SK-N-SH treated with all-trans-retinoic acid at 6 μM for 48 hours (cell line): Measurements from ENCODE around the gene C14orf93.

Source experiments
- ATAC-seq: fragments of 200-7000 bp; cut with Tn5 transposase; 3 replicates; pipeline ENCODE4 v1.9.1; 2020; ENCODE audit warnings: mild to moderate bottlenecking, moderate library complexity
- ARNTL ChIP-seq: fragments of 450-650 bp; formaldehyde crosslinking; IDR thresholded peaks from 2 replicates; pipeline ENCODE4 v1.5.0; 2020; ENCODE audit warnings: low read depth, mild to moderate bottlenecking, moderate library complexity, borderline replicate concordance
- BACH2 ChIP-seq: fragments of 250-450 bp; sonication (Bioruptor Pico); IDR thresholded peaks from 2 replicates; pipeline ENCODE4 v1.9.0; 2021; ENCODE audit warnings: mild to moderate bottlenecking, borderline replicate concordance
- CSDC2 ChIP-seq: fragments of 250-450 bp; sonication (Bioruptor Pico); IDR thresholded peaks from 2 replicates; pipeline ENCODE4 v1.5.0; 2020; ENCODE audit warnings: mild to moderate bottlenecking, moderate library complexity
- ESRRG ChIP-seq: fragments of 250-450 bp; sonication (Bioruptor Pico); IDR thresholded peaks from 2 replicates; pipeline ENCODE4 v1.6.1; 2021; ENCODE audit warnings: mild to moderate bottlenecking
- GLIS3 ChIP-seq: fragments of 250-450 bp; sonication (Bioruptor Pico); IDR thresholded peaks from 2 replicates; pipeline ENCODE4 v1.5.0; 2020; ENCODE audit warnings: mild to moderate bottlenecking, moderate library complexity
- ISL1 ChIP-seq: fragments of 250-450 bp; sonication (Bioruptor Pico); IDR thresholded peaks from 2 replicates; pipeline ENCODE4 v2.1.2; 2022; ENCODE audit warnings: mild to moderate bottlenecking, moderate library complexity
- PPARA ChIP-seq: fragments of 250-450 bp; sonication (Bioruptor Pico); IDR thresholded peaks from 2 replicates; pipeline ENCODE4 v1.5.0; 2020; ENCODE audit warnings: mild to moderate bottlenecking, borderline replicate concordance
- RARB ChIP-seq: fragments of 250-450 bp; sonication (Bioruptor Pico); IDR thresholded peaks from 2 replicates; pipeline ENCODE4 v1.8.0; 2021; ENCODE audit warnings: mild to moderate bottlenecking, moderate library complexity
- TCF4 ChIP-seq: fragments of 250-450 bp; sonication (Bioruptor Pico); IDR thresholded peaks from 2 replicates; pipeline ENCODE4 v1.8.0; 2021; ENCODE audit warnings: mild to moderate bottlenecking, moderate library complexity, borderline replicate concordance
- TOX ChIP-seq: fragments of 250-450 bp; sonication (Bioruptor Pico); IDR thresholded peaks from 2 replicates; pipeline ENCODE4 v1.8.0; 2021; ENCODE audit warnings: mild to moderate bottlenecking, moderate library complexity, borderline replicate concordance
- ZC3H10 ChIP-seq: fragments of 250-450 bp; sonication (Bioruptor Pico); IDR thresholded peaks from 2 replicates; pipeline ENCODE4 v1.5.1; 2021; ENCODE audit warnings: mild to moderate bottlenecking, moderate library complexity
- ZFP3 ChIP-seq: fragments of 250-450 bp; sonication (Bioruptor Pico); IDR thresholded peaks from 2 replicates; pipeline ENCODE4 v1.5.0; 2020; ENCODE audit warnings: mild to moderate bottlenecking, moderate library complexity
- ZFP30 ChIP-seq: fragments of 450-650 bp; formaldehyde crosslinking; IDR thresholded peaks from 2 replicates; pipeline ENCODE4 v1.5.0; 2022; ENCODE audit warnings: mild to moderate bottlenecking, moderate library complexity
- ZNF70 ChIP-seq: fragments of 450-650 bp; formaldehyde crosslinking; IDR thresholded peaks from 2 replicates; pipeline ENCODE4 v1.5.0; 2020; ENCODE audit warnings: mild to moderate bottlenecking, moderate library complexity
- ZNF8 ChIP-seq: fragments of 450-650 bp; formaldehyde crosslinking; IDR thresholded peaks from 2 replicates; pipeline ENCODE4 v1.5.0; 2020; ENCODE audit warnings: mild to moderate bottlenecking, moderate library complexity
- TF ChIP-seq, protein P1 (sequence below): fragments of 250-450 bp; sonication (Bioruptor Pico); IDR thresholded peaks from 2 replicates; pipeline ENCODE4 v1.8.0; 2021; ENCODE audit warnings: low read depth, mild to moderate bottlenecking, moderate library complexity, borderline replicate concordance
- TF ChIP-seq, protein P2 (sequence below): fragments of 250-450 bp; sonication (Bioruptor Pico); IDR thresholded peaks from 2 replicates; pipeline ENCODE4 v1.8.0; 2020; ENCODE audit warnings: mild to moderate bottlenecking, moderate library complexity, borderline replicate concordance
- TF ChIP-seq, protein P3 (sequence below): fragments of 250-450 bp; sonication (Bioruptor Pico); IDR thresholded peaks from 2 replicates; pipeline ENCODE4 v1.5.1; 2021; ENCODE audit warnings: mild to moderate bottlenecking, moderate library complexity
- TF ChIP-seq, protein P4 (sequence below): fragments of 250-450 bp; sonication (Bioruptor Pico); IDR thresholded peaks from 2 replicates; pipeline ENCODE4 v1.5.0; 2020; ENCODE audit warnings: mild to moderate bottlenecking, moderate library complexity
- TF ChIP-seq, protein P5 (sequence below): fragments of 250-450 bp; sonication (Bioruptor Pico); IDR thresholded peaks from 2 replicates; pipeline ENCODE4 v1.5.1; 2020; ENCODE audit warnings: low read depth, mild to moderate bottlenecking, moderate library complexity

Gene C14orf93

DNA sequence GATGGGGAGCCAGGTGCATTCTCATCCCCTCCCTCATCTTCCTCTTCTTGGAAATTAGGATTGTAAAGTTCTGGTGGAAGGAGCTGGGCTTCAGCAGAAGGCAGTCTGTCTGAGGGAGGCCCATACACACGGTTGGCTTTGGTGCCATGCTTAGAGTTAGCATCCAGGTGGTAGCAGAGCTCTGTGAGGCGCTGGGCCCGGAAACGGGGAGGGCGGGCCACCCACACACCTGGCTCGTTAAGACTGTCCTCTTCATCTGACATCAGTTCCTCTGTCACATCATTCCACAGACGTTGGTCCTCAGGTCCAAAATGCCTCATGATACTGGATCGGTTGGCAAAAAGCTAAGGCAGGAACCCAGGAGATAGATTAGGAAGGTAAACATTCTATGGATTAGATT, 22.7 kb downstream of the C14orf93 start:
- no peak for ATAC-seq
- TF ChIP-seq ZFP3 (CRISPR knock-in tag) (no peak), RARB (CRISPR knock-in tag) (no peak), PPARA (no peak), ZC3H10 (CRISPR knock-in tag) (no peak), ZNF70 (CRISPR knock-in tag) (no peak), ZNF8 (no peak), ISL1 (CRISPR knock-in tag) (no peak), CSDC2 (CRISPR knock-in tag) (no peak)
- TF ChIP-seq, protein P1, sequence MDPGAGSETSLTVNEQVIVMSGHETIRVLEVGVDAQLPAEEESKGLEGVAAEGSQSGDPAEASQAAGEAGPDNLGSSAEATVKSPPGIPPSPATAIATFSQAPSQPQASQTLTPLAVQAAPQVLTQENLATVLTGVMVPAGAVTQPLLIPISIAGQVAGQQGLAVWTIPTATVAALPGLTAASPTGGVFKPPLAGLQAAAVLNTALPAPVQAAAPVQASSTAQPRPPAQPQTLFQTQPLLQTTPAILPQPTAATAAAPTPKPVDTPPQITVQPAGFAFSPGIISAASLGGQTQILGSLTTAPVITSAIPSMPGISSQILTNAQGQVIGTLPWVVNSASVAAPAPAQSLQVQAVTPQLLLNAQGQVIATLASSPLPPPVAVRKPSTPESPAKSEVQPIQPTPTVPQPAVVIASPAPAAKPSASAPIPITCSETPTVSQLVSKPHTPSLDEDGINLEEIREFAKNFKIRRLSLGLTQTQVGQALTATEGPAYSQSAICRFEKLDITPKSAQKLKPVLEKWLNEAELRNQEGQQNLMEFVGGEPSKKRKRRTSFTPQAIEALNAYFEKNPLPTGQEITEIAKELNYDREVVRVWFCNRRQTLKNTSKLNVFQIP (CRISPR knock-in tag) = no peak

DNA sequence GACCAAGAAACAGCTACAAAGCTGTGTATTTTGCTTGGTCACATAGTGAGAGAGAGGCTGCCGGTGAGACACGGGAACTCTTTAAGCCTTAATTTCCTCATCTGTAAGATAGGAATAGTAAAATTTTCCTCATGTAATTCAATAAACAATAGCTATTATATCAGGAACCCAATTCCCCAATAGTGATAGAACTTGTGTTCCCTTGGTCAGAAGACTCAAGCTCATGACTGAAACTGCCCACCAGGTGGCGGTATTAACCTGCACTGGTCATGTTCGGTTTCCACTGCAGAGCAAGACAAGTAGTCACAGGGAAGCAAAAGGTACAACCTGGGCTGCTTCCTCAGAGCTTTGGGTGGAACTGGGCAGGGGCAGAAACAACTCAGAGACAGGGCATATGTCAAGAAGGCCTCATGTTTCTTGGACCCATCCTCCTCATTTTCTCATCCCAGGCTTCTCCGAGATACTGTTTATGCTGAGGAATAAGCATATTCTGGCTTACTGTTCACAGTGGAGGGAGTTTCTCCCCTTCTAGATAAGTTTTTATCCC, 23.4 kb downstream of the C14orf93 start:
- ATAC-seq = peak; percentile 62
- TF ChIP-seq, protein P2, sequence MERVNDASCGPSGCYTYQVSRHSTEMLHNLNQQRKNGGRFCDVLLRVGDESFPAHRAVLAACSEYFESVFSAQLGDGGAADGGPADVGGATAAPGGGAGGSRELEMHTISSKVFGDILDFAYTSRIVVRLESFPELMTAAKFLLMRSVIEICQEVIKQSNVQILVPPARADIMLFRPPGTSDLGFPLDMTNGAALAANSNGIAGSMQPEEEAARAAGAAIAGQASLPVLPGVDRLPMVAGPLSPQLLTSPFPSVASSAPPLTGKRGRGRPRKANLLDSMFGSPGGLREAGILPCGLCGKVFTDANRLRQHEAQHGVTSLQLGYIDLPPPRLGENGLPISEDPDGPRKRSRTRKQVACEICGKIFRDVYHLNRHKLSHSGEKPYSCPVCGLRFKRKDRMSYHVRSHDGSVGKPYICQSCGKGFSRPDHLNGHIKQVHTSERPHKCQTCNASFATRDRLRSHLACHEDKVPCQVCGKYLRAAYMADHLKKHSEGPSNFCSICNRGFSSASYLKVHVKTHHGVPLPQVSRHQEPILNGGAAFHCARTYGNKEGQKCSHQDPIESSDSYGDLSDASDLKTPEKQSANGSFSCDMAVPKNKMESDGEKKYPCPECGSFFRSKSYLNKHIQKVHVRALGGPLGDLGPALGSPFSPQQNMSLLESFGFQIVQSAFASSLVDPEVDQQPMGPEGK (CRISPR knock-in tag) = no peak
- TF ChIP-seq ZNF8 = no peak
- TF ChIP-seq BACH2 (CRISPR knock-in tag) = no peak
- no peak for TF ChIP-seq RARB (CRISPR knock-in tag)
- TF ChIP-seq, protein P3, sequence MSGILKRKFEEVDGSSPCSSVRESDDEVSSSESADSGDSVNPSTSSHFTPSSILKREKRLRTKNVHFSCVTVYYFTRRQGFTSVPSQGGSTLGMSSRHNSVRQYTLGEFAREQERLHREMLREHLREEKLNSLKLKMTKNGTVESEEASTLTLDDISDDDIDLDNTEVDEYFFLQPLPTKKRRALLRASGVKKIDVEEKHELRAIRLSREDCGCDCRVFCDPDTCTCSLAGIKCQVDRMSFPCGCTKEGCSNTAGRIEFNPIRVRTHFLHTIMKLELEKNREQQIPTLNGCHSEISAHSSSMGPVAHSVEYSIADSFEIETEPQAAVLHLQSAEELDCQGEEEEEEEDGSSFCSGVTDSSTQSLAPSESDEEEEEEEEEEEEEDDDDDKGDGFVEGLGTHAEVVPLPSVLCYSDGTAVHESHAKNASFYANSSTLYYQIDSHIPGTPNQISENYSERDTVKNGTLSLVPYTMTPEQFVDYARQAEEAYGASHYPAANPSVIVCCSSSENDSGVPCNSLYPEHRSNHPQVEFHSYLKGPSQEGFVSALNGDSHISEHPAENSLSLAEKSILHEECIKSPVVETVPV = no peak
- TF ChIP-seq, protein P4, sequence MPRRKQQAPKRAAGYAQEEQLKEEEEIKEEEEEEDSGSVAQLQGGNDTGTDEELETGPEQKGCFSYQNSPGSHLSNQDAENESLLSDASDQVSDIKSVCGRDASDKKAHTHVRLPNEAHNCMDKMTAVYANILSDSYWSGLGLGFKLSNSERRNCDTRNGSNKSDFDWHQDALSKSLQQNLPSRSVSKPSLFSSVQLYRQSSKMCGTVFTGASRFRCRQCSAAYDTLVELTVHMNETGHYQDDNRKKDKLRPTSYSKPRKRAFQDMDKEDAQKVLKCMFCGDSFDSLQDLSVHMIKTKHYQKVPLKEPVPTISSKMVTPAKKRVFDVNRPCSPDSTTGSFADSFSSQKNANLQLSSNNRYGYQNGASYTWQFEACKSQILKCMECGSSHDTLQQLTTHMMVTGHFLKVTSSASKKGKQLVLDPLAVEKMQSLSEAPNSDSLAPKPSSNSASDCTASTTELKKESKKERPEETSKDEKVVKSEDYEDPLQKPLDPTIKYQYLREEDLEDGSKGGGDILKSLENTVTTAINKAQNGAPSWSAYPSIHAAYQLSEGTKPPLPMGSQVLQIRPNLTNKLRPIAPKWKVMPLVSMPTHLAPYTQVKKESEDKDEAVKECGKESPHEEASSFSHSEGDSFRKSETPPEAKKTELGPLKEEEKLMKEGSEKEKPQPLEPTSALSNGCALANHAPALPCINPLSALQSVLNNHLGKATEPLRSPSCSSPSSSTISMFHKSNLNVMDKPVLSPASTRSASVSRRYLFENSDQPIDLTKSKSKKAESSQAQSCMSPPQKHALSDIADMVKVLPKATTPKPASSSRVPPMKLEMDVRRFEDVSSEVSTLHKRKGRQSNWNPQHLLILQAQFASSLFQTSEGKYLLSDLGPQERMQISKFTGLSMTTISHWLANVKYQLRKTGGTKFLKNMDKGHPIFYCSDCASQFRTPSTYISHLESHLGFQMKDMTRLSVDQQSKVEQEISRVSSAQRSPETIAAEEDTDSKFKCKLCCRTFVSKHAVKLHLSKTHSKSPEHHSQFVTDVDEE = no peak
- no peak for TF ChIP-seq ZFP3 (CRISPR knock-in tag)
- TF ChIP-seq TCF4 (CRISPR knock-in tag) = no peak
- TF ChIP-seq ESRRG (CRISPR knock-in tag) = no peak
- TF ChIP-seq, all 23 proteins: peak for 0

DNA sequence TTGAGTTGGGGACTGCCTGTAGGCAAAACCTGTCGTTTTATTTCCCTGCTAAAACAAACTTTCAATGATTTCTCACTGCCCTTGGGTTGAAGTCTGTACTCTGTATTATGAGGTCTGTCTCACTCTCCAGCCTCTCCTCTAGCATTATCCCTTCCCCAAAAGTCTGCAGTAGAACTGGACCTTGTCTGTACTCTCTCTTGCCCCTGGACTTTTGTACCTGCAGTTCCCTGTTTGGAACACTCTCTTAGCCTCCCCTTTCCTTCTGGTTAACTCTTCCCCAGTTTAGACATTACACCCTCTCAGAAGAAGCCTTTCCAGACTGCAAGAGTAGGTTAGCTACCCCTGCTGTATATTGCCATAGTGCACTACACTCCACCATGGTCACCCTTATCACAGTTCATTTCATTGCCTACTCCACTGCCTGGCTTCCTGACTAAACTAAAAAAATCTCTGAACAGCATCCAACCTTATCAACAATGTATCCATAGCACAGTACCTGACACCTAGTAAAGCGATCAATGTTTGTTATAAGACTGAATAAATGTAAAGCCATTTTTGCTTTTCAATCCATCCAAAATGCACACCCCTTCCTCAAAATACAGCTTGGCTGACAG, 23.9 kb downstream of the C14orf93 start:
- TF ChIP-seq ZC3H10 (CRISPR knock-in tag) (no peak), BACH2 (CRISPR knock-in tag) (no peak), ZNF70 (CRISPR knock-in tag) (no peak)
- ATAC-seq = no peak

DNA sequence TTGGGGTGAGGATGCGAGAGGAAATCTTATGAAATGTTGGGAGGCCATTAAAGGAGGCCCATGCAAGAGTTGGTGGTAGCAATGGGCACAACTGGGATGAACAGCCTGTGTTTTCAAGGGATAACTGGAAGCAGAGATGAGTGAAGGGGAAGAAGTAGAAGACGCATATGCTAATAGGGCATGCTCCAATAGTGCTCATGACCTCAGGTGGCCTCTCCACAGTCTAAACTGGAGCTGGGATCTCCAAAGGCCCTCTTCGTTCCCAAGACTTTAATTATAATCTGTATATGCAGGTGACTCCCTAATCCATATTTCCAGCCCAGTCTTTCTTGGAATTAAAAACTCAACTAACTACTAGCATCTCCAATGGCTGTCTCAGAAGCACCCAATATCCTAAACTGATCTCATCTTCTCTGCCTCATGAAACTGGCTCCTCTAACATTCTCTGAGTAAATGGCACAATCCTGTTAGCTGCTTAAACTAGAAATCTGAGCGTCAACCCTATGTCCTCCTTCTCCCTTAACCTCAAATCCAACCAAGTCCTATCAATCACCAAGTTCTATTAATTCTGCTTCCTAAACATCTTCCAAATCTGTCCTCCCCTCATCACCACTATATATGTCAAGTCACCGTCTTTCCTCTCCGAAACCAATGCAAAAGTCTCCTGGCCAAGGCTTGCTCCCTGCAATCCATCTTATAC, 24.8 kb downstream of the C14orf93 start:
- ATAC-seq = no peak
- TF ChIP-seq, protein P1 (CRISPR knock-in tag) = no peak
- TF ChIP-seq BACH2 (CRISPR knock-in tag) (no peak), TOX (CRISPR knock-in tag) (no peak), ZFP30 (CRISPR knock-in tag) (no peak), GLIS3 (CRISPR knock-in tag) (no peak), ZFP3 (CRISPR knock-in tag) (no peak), ARNTL (no peak), CSDC2 (CRISPR knock-in tag) (no peak), ISL1 (CRISPR knock-in tag) (no peak), RARB (CRISPR knock-in tag) (no peak), PPARA (no peak)
- TF ChIP-seq, protein P5, sequence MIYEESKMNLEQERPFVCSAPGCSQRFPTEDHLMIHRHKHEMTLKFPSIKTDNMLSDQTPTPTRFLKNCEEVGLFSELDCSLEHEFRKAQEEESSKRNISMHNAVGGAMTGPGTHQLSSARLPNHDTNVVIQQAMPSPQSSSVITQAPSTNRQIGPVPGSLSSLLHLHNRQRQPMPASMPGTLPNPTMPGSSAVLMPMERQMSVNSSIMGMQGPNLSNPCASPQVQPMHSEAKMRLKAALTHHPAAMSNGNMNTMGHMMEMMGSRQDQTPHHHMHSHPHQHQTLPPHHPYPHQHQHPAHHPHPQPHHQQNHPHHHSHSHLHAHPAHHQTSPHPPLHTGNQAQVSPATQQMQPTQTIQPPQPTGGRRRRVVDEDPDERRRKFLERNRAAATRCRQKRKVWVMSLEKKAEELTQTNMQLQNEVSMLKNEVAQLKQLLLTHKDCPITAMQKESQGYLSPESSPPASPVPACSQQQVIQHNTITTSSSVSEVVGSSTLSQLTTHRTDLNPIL (CRISPR knock-in tag) = no peak
- TF ChIP-seq, protein P4 = no peak
